HepG2 (cell line): Measurements from ENCODE around the gene UBQLN1. TPM values are rescaled to one million over a fixed set of nuclear protein-coding genes. Genes with fewer than 3 reads are reported as not detected.

Source experiments
- ATAC-seq: fragments of 200-7000 bp; cut with Tn5 transposase; 3 replicates; pipeline ENCODE4 v1.9.1; 2020; ENCODE audit warnings: mild to moderate bottlenecking, moderate library complexity
- BruUV-seq: library from RNA; stranded (reverse); fragments of 400-500 nt; replicated peaks from 2 replicates; lab custom pipeline; 2021; lab: Mats Ljungman, UMichigan
- CTCF ChIA-PET: fragments of 300-600 bp; formaldehyde crosslinking; extraction: SDS; loops from one replicate; lab custom pipeline; 2021; ENCODE audit warnings: low total read pairs, inconsistent platforms, low intra/inter-chr PET ratio; lab: Yijun Ruan, JAX
- POLR2A ChIA-PET: fragments of 350-600 bp; sonication (Branson Sonifier 250); formaldehyde crosslinking; loops from one replicate; lab custom pipeline; 2020; ENCODE audit warnings: antibody characterized with exemption, inconsistent platforms; lab: Yijun Ruan, JAX
- DNase-seq: peaks from one replicate; pipeline ENCODE4 v3.0.0-alpha.2; 2015; ENCODE audit warnings: low spot score
- FAIRE-seq: peaks from 3 replicates; lab custom pipeline; 2011; peaks lifted over from hg19 to GRCh38; lab: Jason Lieb, UNC
- H2AFZ ChIP-seq: one replicate; pipeline ENCODE4 v1.6.1; 2011; ENCODE audit warnings: low read length, inconsistent platforms
- H3K27ac ChIP-seq: fragments of 300-600 bp; 3 replicates; pipeline ENCODE4 v1.8.0; 2011; ENCODE audit warnings: mixed run types, mild to moderate bottlenecking, mixed read lengths, low read length, inconsistent platforms; ENCODE audit not compliant: insufficient read depth; ENCODE audit errors: extremely low read length
- H3K27me3 ChIP-seq, 2 experiments: fragments of 200-600 bp in 1 of 2; 2 replicates in 1 of 2; 3 replicates in 1 of 2; pipeline versions ENCODE4 v1.6.0 to v1.8.0; 2011; ENCODE audit warnings: low read length in 2 of 2, mild to moderate bottlenecking in 2 of 2, moderate library complexity in 2 of 2, inconsistent platforms in 1 of 2; ENCODE audit not compliant: insufficient read depth in 2 of 2, control insufficient read depth in 1 of 2
- H3K36me3 ChIP-seq, 2 experiments: fragments of 200-600 bp in 1 of 2; replicated peaks in 1 of 2; 2 replicates in 1 of 2; 3 replicates in 1 of 2; pipeline versions ENCODE4 v1.5.1 to v1.8.0; 2011; ENCODE audit warnings: low read length in 2 of 2, inconsistent platforms in 1 of 2; ENCODE audit not compliant: insufficient read depth in 2 of 2, control insufficient read depth in 1 of 2
- H3K4me1 ChIP-seq: 2 replicates; pipeline ENCODE4 v1.5.1; 2012; ENCODE audit warnings: low read length, inconsistent platforms; ENCODE audit not compliant: insufficient read depth
- H3K4me2 ChIP-seq: 2 replicates; pipeline ENCODE4 v1.6.0; 2011; ENCODE audit warnings: low read depth, low read length, inconsistent platforms
- H3K4me3 ChIP-seq, 3 experiments: fragments of 200-600 bp in 1 of 3; sonication (generic), shearing (Covaris generic) in 1 of 3; replicated peaks in 1 of 3; 2 replicates each; pipeline ENCODE4 v1.5.1; 2011 to 2016; ENCODE audit warnings: low read length in 3 of 3, inconsistent platforms in 2 of 3, low read depth in 2 of 3, mild to moderate bottlenecking in 2 of 3, control low read depth in 1 of 3, mixed read lengths in 1 of 3; ENCODE audit not compliant: insufficient read depth in 1 of 3
- H3K79me2 ChIP-seq: one replicate; pipeline ENCODE4 v1.6.1; 2011; ENCODE audit warnings: low read length, inconsistent platforms; ENCODE audit not compliant: insufficient read depth
- H3K9ac ChIP-seq: 2 replicates; pipeline ENCODE4 v1.6.0; 2011; ENCODE audit warnings: mild to moderate bottlenecking, low read depth, low read length, inconsistent platforms; ENCODE audit not compliant: insufficient read depth
- H3K9me3 ChIP-seq: 2 replicates; pipeline ENCODE4 v1.5.1; 2012; ENCODE audit warnings: mild to moderate bottlenecking, low read length
- H4K20me1 ChIP-seq: 2 replicates; pipeline ENCODE4 v1.6.0; 2011; ENCODE audit warnings: inconsistent platforms, mild to moderate bottlenecking, low read length, moderate library complexity; ENCODE audit not compliant: insufficient read depth
- BORCS8-MEF2B ChIP-seq: sonication (generic); formaldehyde crosslinking; IDR thresholded peaks from 2 replicates; pipeline ENCODE4 v1.8.0; 2022; ENCODE audit warnings: mild to moderate bottlenecking, missing genetic modification reagents
- EHMT2 ChIP-seq: fragments of 200-600 bp; sonication (generic); IDR thresholded peaks from 2 replicates; pipeline ENCODE4 v1.7.0; 2017; ENCODE audit warnings: antibody characterized with exemption, low read depth, low read length, borderline replicate concordance
- ETV6 ChIP-seq: sonication (generic); formaldehyde crosslinking; conservative IDR thresholded peaks from 2 replicates; pipeline ENCODE4 v1.4.0; 2020; ENCODE audit warnings: missing genetic modification reagents
- GATAD1 ChIP-seq: IDR thresholded peaks from 2 replicates; pipeline ENCODE4 v1.6.1; 2016; ENCODE audit warnings: missing genetic modification reagents, missing compliant biosample characterization
- GTF3A ChIP-seq: sonication (generic); formaldehyde crosslinking; conservative IDR thresholded peaks from 2 replicates; pipeline ENCODE4 v1.4.0; 2020; ENCODE audit warnings: mild to moderate bottlenecking, missing genetic modification reagents
- KLF9 ChIP-seq: IDR thresholded peaks from 2 replicates; pipeline ENCODE4 v1.6.1; 2016; ENCODE audit warnings: low read depth
- PRMT3 ChIP-seq: sonication (generic); formaldehyde crosslinking; IDR thresholded peaks from 2 replicates; pipeline ENCODE4 v1.8.1; 2022; ENCODE audit warnings: low read depth, mild to moderate bottlenecking, moderate library complexity, missing genetic modification reagents, borderline replicate concordance
- ZNF749 ChIP-seq: sonication (generic); formaldehyde crosslinking; IDR thresholded peaks from 2 replicates; pipeline ENCODE4 v1.8.0; 2022; ENCODE audit warnings: mild to moderate bottlenecking, missing genetic modification reagents, moderate library complexity, borderline replicate concordance
- WGBS: methylation state at CpG from one replicate; pipeline ENCODE4 v1.1.6; 2017; ENCODE audit warnings: low lambda C conversion rate; 5-methylcytosine and 5-hydroxymethylcytosine counted together
- in situ Hi-C: cut with HindIII; loops from 2 replicates; pipeline ENCODE4 v1.10.0; 2017; ENCODE audit warnings: low pct_unique_long_range_greater_than_20kb; ENCODE audit not compliant: extremely low pct_ligation_motif_present
- intact Hi-C: fragments of 100-400 bp; cut with micrococcal nuclease; formaldehyde crosslinking; loops from one replicate; pipeline ENCODE4 v1.10.0; 2022; ENCODE audit not compliant: unreplicated experiment
- polyA plus RNA-seq, 8 experiments: library from polyadenylated mRNA; depleted of rRNA in 3 of 8; stranded (reverse) in 7 of 8; unstranded in 1 of 8; fragments of >200 nt; fragmentation: Illumina TruSeq in 4 of 8; extraction: Trizol in 4 of 8; gene quantifications; 2 replicates each; pipeline versions ENCODE4 v1.2.1 to v1.2.3, GENCODE V29; 2011 to 2016; ENCODE audit warnings: low read depth in 4 of 8, missing spikeins in 1 of 8, mixed read lengths in 1 of 8; ENCODE audit not compliant: insufficient read depth in 1 of 8
- total RNA-seq, 5 experiments: library from RNA; depleted of rRNA; stranded (reverse); fragments of >200 nt; fragmentation: Illumina TruSeq; extraction: Trizol; gene quantifications; 2 replicates each; pipeline ENCODE4 v1.2.3, GENCODE V29; 2016; ENCODE audit warnings: low read depth in 1 of 5
- TF ChIP-seq, protein P1 (sequence below): sonication (generic); formaldehyde crosslinking; IDR thresholded peaks from 2 replicates; pipeline ENCODE4 v1.4.0; 2020; ENCODE audit warnings: low read depth, mild to moderate bottlenecking, missing genetic modification reagents
- TF ChIP-seq, protein P2 (sequence below): sonication (generic); formaldehyde crosslinking; IDR thresholded peaks from 2 replicates; pipeline ENCODE4 v1.4.0; 2020; ENCODE audit warnings: missing genetic modification reagents

UBQLN1 gene
- total and polyA plus RNA-seq, 2 of the 13 experiments (the other 11 are each of a cell fraction or from before 2014, with no cell fraction given), result 78.1 to 83.8 TPM

DNA sequence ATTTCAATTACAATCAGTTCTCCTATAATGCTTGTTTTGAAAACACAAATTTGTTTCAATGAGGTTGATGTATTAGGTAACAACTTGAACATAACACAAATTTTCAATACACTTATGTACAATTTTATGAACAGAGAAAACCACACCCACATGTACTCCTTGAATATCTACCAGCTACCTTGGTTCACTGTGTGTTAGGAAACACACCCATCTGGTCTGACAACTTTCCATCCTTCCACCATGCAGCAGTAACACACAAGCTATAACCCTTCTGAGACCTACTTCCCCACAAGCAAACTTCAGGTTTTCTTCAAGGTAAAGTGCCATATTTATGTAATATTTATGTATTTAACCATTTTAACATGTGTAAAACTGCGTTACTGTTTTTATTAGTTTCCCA is 36.4 kb upstream of the UBQLN1 start:
- no peak overlapping the region for H3K4me3 ChIP-seq
- H3K4me1 ChIP-seq, result no peaks in the 10 kb centered on the region
- 0 out of 5 replicates have a peak, but pooled peaks cover 0 to 4% of the 10 kb centered on the region in 2 experiments for H3K36me3 ChIP-seq
- no peak overlapping the region for H2AFZ ChIP-seq
- FAIRE-seq, result no peak
- no peak overlapping the region for H3K9ac ChIP-seq
- H3K4me2 ChIP-seq, result no peak overlapping the region
- intact Hi-C loops, result no loop called here
- BruUV-seq, result no TSS peak
- CTCF ChIA-PET, result no interaction called here
- in situ Hi-C loops, result no loop called here
- H3K9me3 ChIP-seq, result no peaks in the 10 kb centered on the region
- WGBS, result 88% methylated on average over 1 of the region's 1 CpG
- no peak for TF ChIP-seq BORCS8-MEF2B (CRISPR knock-in tag)
- TF ChIP-seq, protein P1, sequence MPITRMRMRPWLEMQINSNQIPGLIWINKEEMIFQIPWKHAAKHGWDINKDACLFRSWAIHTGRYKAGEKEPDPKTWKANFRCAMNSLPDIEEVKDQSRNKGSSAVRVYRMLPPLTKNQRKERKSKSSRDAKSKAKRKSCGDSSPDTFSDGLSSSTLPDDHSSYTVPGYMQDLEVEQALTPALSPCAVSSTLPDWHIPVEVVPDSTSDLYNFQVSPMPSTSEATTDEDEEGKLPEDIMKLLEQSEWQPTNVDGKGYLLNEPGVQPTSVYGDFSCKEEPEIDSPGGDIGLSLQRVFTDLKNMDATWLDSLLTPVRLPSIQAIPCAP (CRISPR knock-in tag), result no peak
- TF ChIP-seq EHMT2, result no peak
- TF ChIP-seq ZNF749 (CRISPR knock-in tag), result no peak
- TF ChIP-seq KLF9 (CRISPR knock-in tag), result no peak
- no peak for TF ChIP-seq GTF3A
- TF ChIP-seq GATAD1, result no peak
- no peak for TF ChIP-seq PRMT3 (CRISPR knock-in tag)
- TF ChIP-seq, protein P2, sequence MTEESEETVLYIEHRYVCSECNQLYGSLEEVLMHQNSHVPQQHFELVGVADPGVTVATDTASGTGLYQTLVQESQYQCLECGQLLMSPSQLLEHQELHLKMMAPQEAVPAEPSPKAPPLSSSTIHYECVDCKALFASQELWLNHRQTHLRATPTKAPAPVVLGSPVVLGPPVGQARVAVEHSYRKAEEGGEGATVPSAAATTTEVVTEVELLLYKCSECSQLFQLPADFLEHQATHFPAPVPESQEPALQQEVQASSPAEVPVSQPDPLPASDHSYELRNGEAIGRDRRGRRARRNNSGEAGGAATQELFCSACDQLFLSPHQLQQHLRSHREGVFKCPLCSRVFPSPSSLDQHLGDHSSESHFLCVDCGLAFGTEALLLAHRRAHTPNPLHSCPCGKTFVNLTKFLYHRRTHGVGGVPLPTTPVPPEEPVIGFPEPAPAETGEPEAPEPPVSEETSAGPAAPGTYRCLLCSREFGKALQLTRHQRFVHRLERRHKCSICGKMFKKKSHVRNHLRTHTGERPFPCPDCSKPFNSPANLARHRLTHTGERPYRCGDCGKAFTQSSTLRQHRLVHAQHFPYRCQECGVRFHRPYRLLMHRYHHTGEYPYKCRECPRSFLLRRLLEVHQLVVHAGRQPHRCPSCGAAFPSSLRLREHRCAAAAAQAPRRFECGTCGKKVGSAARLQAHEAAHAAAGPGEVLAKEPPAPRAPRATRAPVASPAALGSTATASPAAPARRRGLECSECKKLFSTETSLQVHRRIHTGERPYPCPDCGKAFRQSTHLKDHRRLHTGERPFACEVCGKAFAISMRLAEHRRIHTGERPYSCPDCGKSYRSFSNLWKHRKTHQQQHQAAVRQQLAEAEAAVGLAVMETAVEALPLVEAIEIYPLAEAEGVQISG (CRISPR knock-in tag), result no peak
- no peak for TF ChIP-seq ETV6 (CRISPR knock-in tag)
- TF ChIP-seq, all 625 proteins: peak for 0
- Histone ChIP-seq H3K79me2 (no peaks in the 10 kb centered on the region), H3K27ac (no peak overlapping the region), H4K20me1 (no peaks in the 10 kb centered on the region), H3K27me3 (no peaks in the 10 kb centered on the region)
- no peak for DNase-seq
- no peak for ATAC-seq
- POLR2A ChIA-PET, result no interaction called here
